NCI-H446 (cell line): ENCODE data around the gene NGEF.
"Not testable (repeated sequence)": the region's sequence is repeated elsewhere in the genome, so short reads cannot be mapped to it uniquely, and the experiment has no call there.

Experiments
- DNase-seq, 2 experiments: peaks; one replicate each; lab custom pipeline; 2025; lab: John Stamatoyannopoulos, UW

NGEF gene

GRCh38 chr2:233013027-233013461 is at the start of gene NGEF:
TSS of gene NGEF (minus strand) at chr2:233013256. CDS start at chr2:232974890, 38,366 bp downstream.
- DNase-seq: no peak

- no peak for DNase-seq
These were observed 49.4 kb upstream of the NGEF start for GRCh38 chr2:233062451-233062850.

- DNase-seq: no peak
These were observed 48.8 kb upstream of the NGEF start for GRCh38 chr2:233061591-233062450.

- DNase-seq: no peak
These were observed 48.0 kb upstream of the NGEF start for GRCh38 chr2:233060980-233061590.

- no peak for DNase-seq
These were observed 47.5 kb upstream of the NGEF start for GRCh38 chr2:233060501-233060979.

- DNase-seq: no peak
These were observed 46.9 kb upstream of the NGEF start, which contains the start of gene INPP5D for GRCh38 chr2:233059797-233060500. TSS of gene INPP5D (plus strand) at chr2:233060342. CDS start at chr2:233060479, 137 bp downstream.

- no peak for DNase-seq
These were observed 46.4 kb upstream of the NGEF start for GRCh38 chr2:233059547-233059796.

GRCh38 chr2:233058717-233059546 is 45.9 kb upstream of the NGEF start:
- DNase-seq: no peak

- DNase-seq: no peak
These were observed 44.0 kb upstream of the NGEF start for GRCh38 chr2:233056961-233057605.

GRCh38 chr2:233055362-233055761 is 42.3 kb upstream of the NGEF start:
- no peak for DNase-seq

GRCh38 chr2:233053928-233054784 is 41.1 kb upstream of the NGEF start:
- peak in 1 of 2 experiments; percentile 24 for DNase-seq

GRCh38 chr2:233052517-233052916 is 39.5 kb upstream of the NGEF start:
- DNase-seq: not testable (repeated sequence)

GRCh38 chr2:233051241-233052149 is 38.4 kb upstream of the NGEF start:
- no peak for DNase-seq

- DNase-seq: no peak
These were observed 36.2 kb upstream of the NGEF start for GRCh38 chr2:233049194-233049761.

GRCh38 chr2:233048569-233049193 is 35.6 kb upstream of the NGEF start:
- DNase-seq: no peak

- DNase-seq: no peak
These were observed 34.6 kb upstream of the NGEF start for GRCh38 chr2:233047667-233048066.

- no peak for DNase-seq
These were observed 34.1 kb upstream of the NGEF start for GRCh38 chr2:233047206-233047605.

GRCh38 chr2:233044974-233045605 is 32.0 kb upstream of the NGEF start:
- DNase-seq: no peak
